ENCODE measurements around the gene RPL22.
"Not testable (repeated sequence)": the region's sequence is repeated elsewhere in the genome, so short reads cannot be mapped to it uniquely, and the experiment has no call there.

The RPL22 gene

DNA sequence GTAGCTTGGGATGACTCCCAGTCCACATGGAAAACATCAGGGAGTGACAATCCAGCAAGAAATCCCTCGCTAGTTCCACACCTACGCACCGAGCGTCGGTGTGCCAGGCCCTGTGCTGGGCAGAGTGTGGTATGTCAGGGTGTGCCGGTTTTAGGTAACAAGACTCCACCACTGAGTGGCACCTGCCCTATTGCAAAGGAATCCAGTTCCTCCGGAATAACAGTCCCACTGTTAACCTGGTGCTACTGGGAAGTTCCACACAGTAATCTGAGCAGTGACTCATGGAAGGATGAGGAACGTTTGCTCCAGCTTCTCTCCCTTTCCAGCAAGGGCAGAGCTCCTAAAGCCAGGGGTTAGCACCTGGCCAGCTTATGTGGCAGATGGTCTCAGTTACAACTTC lies 20.8 kb upstream of the RPL22 start:
- Mint-ChIP-seq H3K36me3 (ENCODE audit: insufficient read depth) (peaks cover 18% of the 10 kb centered on the region), H3K4me1 (no peaks in the 10 kb centered on the region), H3K27ac (ENCODE audit: low read depth) (no peak overlapping the region), H3K9me3 (no peaks in the 10 kb centered on the region), H3K27me3 (peaks cover 11% of the 10 kb centered on the region), H3K4me3 (no peak overlapping the region)
- no peak for DNase-seq (ENCODE audit: low spot score in 2 of 2)
- ATAC-seq (replicated peaks; ENCODE audit: extremely low read depth, poor library complexity, severe bottlenecking), result no peak

DNA sequence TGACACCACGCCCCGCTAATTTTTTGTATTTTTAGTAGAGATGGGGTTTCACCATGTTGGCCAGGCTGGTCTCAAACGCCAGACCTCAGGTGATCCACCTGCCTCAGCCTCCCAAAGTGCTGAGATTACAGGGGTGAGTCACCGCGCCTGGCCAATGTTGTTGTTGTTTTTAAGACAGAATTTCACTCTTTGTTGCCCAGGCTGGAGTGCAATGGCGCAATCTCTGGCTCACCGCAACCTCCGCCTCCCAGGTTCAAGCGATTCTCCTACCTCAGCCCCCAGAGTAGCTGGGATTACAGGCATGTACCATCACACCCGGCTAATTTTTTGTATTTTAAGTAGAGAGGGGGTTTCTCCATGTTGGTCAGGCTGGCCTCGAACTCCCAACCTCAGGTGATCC lies 20.2 kb upstream of the RPL22 start:
- not testable (repeated sequence) for DNase-seq (ENCODE audit: low spot score in 2 of 2); ATAC-seq (replicated peaks; ENCODE audit: extremely low read depth, poor library complexity, severe bottlenecking); H3K4me3 Mint-ChIP-seq; H3K9me3 Mint-ChIP-seq; H3K27ac Mint-ChIP-seq (ENCODE audit: low read depth); H3K4me1 Mint-ChIP-seq
- Mint-ChIP-seq H3K36me3 (ENCODE audit: insufficient read depth) (peaks cover 14% of the 10 kb centered on the region), H3K27me3 (peaks cover 11% of the 10 kb centered on the region)

GRCh38 chr1:6218375-6219164 lies 19.2 kb upstream of the RPL22 start:
- H3K4me1 Mint-ChIP-seq, result no peaks in the 10 kb centered on the region
- ATAC-seq (replicated peaks; ENCODE audit: extremely low read depth, poor library complexity, severe bottlenecking) (no peak), DNase-seq (ENCODE audit: low spot score in 2 of 2) (no peak)
- peaks cover 11% of the 10 kb centered on the region for H3K27me3 Mint-ChIP-seq
- H3K4me3 Mint-ChIP-seq, result no peak overlapping the region
- no peak overlapping the region for H3K27ac Mint-ChIP-seq (ENCODE audit: low read depth)
- H3K36me3 Mint-ChIP-seq (ENCODE audit: insufficient read depth), result peaks cover 9% of the 10 kb centered on the region
- no peaks in the 10 kb centered on the region for H3K9me3 Mint-ChIP-seq

DNA sequence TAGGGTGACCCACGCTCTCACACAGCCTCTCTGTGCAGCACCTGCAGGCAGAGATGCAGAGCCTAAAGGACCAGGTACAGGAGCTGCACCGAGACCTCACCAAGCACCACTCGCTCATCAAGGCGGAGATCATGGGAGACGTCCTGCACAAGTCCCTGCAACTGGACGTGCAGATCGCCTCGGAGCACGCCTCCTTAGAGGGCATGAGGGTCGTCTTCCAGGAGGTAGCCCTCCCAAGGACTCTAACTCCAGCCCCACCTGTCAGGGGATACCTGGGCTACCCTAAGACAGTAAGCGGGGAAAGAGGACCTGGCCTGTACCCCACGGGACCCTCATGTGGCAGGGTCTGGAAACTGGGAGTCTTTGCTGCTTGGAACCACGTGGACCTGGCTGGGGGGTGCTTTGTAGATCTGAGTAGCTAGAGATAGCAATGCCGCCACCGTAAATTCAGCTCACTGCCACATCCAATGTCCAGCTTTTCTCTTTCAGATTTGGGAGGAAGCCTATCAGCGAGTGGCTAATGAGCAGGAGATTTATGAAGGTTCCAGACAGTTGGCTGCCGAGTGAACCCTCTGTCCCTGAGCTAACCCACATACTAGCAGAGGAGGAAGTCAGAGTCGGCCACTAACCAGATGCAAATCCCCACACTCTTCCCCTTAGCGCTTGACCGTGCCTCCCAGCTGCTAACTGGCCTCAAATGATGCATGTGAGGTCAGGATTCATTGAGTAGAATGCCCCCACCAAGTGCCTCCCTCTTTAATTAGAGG lies 13.0 kb upstream of the RPL22 start:
- Mint-ChIP-seq H3K4me3 (no peak overlapping the region), H3K36me3 (ENCODE audit: insufficient read depth) (no peaks in the 10 kb centered on the region), H3K27ac (ENCODE audit: low read depth) (no peak overlapping the region), H3K4me1 (no peaks in the 10 kb centered on the region), H3K9me3 (no peaks in the 10 kb centered on the region), H3K27me3 (peaks cover 14% of the 10 kb centered on the region)
- ATAC-seq (replicated peaks; ENCODE audit: extremely low read depth, poor library complexity, severe bottlenecking) (no peak), DNase-seq (ENCODE audit: low spot score in 2 of 2) (no peak)

DNA sequence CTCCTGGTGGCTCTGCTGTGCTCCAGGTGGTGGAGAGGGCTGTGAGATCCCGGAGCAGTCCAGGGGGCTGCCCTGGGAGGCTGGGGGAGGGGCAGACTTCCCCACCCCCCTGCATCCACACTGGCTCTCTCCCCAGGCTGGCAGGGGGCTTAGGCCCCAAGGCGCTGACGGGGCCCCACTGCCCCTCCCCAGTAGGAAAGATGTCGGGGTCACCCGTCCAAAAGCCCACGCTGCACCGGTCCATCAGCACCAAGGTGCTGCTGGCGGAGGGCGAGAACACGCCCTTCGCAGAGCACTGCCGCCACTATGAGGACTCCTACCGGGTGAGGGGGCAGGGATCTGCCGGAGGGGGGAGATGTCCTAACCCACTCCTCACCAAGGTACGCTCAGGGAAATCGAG lies 12.3 kb upstream of the RPL22 start:
- ATAC-seq (replicated peaks; ENCODE audit: extremely low read depth, poor library complexity, severe bottlenecking) (no peak), DNase-seq (ENCODE audit: low spot score in 2 of 2) (no peak)
- H3K27ac Mint-ChIP-seq (ENCODE audit: low read depth), result no peak overlapping the region
- no peak overlapping the region for H3K4me3 Mint-ChIP-seq
- H3K9me3 Mint-ChIP-seq, result no peaks in the 10 kb centered on the region
- H3K4me1 Mint-ChIP-seq, result peaks cover 3% of the 10 kb centered on the region
- peaks cover 15% of the 10 kb centered on the region for H3K27me3 Mint-ChIP-seq
- H3K36me3 Mint-ChIP-seq (ENCODE audit: insufficient read depth), result no peaks in the 10 kb centered on the region

DNA sequence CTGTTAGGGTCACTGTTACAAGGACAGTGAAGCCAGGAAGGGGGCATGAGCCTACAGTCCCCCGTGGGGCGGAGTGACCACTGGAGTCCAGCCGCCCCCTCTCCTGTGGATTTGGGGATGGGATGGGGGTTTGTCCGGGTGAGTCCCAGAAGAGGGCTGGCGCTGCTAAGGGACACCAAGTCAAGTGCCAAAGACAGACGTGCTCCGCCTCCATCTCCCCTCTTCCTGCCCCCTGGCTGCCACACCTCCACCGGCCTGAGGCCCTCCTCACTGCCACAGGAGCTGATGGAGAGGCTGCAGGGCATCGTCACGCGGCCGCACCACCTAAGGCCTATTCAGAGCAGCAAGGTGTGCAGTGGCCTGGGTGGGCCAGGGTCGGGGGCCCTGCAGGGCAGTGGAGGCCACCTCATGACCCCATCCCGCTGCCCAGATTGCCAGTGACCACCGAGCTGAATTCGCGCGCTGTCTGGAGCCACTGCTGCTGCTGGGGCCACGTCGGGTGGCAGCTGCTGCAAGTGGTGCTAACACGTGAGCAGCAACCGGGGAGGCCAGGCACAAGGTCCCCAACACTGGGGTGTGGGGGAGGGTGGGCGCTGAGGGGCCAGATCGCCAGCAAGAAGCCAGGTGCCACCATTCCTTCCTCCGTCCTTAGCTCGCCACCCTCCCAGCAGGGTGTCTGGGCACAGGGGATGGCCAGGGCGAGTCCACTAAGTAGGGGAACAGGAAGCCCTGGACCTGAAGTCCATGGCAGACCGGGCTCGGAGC lies 11.4 kb upstream of the RPL22 start:
- Mint-ChIP-seq H3K4me3 (no peak overlapping the region), H3K27me3 (peaks cover 18% of the 10 kb centered on the region), H3K4me1 (peaks cover 5% of the 10 kb centered on the region), H3K9me3 (no peaks in the 10 kb centered on the region), H3K27ac (ENCODE audit: low read depth) (no peak overlapping the region), H3K36me3 (ENCODE audit: insufficient read depth) (peaks cover 3% of the 10 kb centered on the region)
- ATAC-seq (replicated peaks; ENCODE audit: extremely low read depth, poor library complexity, severe bottlenecking), result no peak
- no peak for DNase-seq (ENCODE audit: low spot score in 2 of 2)

GRCh38 chr1:6209661-6210580 lies 10.5 kb upstream of the RPL22 start:
- no peaks in the 10 kb centered on the region for H3K9me3 Mint-ChIP-seq
- H3K4me3 Mint-ChIP-seq, result peak overlapping the region; percentile 13
- H3K27ac Mint-ChIP-seq (ENCODE audit: low read depth), result no peak overlapping the region
- H3K4me1 Mint-ChIP-seq, result peaks cover 5% of the 10 kb centered on the region
- ATAC-seq (replicated peaks; ENCODE audit: extremely low read depth, poor library complexity, severe bottlenecking), result no peak
- peaks cover 3% of the 10 kb centered on the region for H3K36me3 Mint-ChIP-seq (ENCODE audit: insufficient read depth)
- H3K27me3 Mint-ChIP-seq, result peaks cover 18% of the 10 kb centered on the region
- DNase-seq (ENCODE audit: low spot score in 2 of 2), result no peak

DNA sequence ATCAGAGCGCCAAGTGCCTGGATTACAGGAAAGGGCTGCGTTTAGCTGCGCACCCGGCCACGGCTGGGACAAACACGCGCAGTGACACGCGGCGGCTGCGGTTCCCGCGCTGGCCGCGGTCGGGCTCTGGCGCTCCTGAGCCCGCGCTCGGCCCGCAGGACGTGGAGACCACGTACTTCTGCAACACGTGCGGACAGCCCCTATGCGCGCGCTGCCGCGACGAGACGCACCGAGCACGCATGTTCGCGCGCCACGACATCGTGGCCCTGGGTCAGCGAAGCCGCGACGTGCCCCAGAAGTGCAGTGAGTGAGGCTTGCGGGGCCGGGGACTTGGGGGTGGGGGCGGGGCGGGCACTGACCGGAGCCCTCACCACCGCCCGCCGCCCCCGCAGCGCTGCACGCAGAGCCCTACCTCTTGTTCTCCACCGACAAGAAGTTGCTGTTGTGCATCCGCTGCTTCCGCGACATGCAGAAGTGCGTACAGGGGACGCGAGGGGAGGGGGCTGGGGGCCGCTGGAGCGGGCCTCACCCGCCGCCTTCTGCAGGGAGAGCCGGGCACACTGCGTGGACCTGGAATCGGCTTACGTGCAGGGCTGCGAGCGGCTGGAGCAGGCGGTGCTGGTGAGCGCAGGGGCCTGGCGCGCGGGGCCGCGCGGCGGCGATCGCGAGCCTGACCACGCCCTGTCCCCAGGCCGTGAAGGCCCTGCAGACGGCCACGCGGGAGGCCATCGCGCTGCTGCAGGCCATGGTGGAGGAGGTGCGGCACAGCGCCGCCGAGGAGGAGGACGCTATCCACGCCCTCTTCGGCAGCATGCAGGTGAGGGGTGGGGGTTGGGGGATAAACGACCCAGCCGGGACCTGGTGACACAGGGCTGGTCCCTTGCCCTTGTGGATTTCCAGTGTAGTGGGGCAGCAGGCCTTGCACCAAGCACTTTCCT lies 9.6 kb upstream of the RPL22 start:
- peaks cover 5% of the 10 kb centered on the region for H3K4me1 Mint-ChIP-seq
- peaks cover 3% of the 10 kb centered on the region for H3K36me3 Mint-ChIP-seq (ENCODE audit: insufficient read depth)
- DNase-seq (ENCODE audit: low spot score in 2 of 2), result no peak
- no peaks in the 10 kb centered on the region for H3K9me3 Mint-ChIP-seq
- ATAC-seq (replicated peaks; ENCODE audit: extremely low read depth, poor library complexity, severe bottlenecking), result peak; percentile 31
- no peak overlapping the region for H3K27ac Mint-ChIP-seq (ENCODE audit: low read depth)
- H3K4me3 Mint-ChIP-seq, result peak overlapping the region; percentile 36
- H3K27me3 Mint-ChIP-seq, result peaks cover 18% of the 10 kb centered on the region

GRCh38 chr1:6207921-6208320 lies 8.5 kb upstream of the RPL22 start:
- Mint-ChIP-seq H3K27me3 (peaks cover 18% of the 10 kb centered on the region), H3K27ac (ENCODE audit: low read depth) (no peak overlapping the region), H3K4me3 (no peak overlapping the region), H3K9me3 (no peaks in the 10 kb centered on the region), H3K36me3 (ENCODE audit: insufficient read depth) (peaks cover 3% of the 10 kb centered on the region), H3K4me1 (peaks cover 5% of the 10 kb centered on the region)
- no peak for ATAC-seq (replicated peaks; ENCODE audit: extremely low read depth, poor library complexity, severe bottlenecking)
- no peak for DNase-seq (ENCODE audit: low spot score in 2 of 2)

GRCh38 chr1:6207075-6207885 lies 7.9 kb upstream of the RPL22 start:
- DNase-seq (ENCODE audit: low spot score in 2 of 2), result no peak
- H3K27me3 Mint-ChIP-seq, result peaks cover 18% of the 10 kb centered on the region
- H3K9me3 Mint-ChIP-seq, result no peaks in the 10 kb centered on the region
- peaks cover 3% of the 10 kb centered on the region for H3K36me3 Mint-ChIP-seq (ENCODE audit: insufficient read depth)
- no peak overlapping the region for H3K27ac Mint-ChIP-seq (ENCODE audit: low read depth)
- H3K4me1 Mint-ChIP-seq, result peaks cover 5% of the 10 kb centered on the region
- peak overlapping the region; percentile 63 for H3K4me3 Mint-ChIP-seq
- ATAC-seq (replicated peaks; ENCODE audit: extremely low read depth, poor library complexity, severe bottlenecking), result no peak

GRCh38 chr1:6206520-6206855 lies 7.1 kb upstream of the RPL22 start:
- H3K36me3 Mint-ChIP-seq (ENCODE audit: insufficient read depth), result peaks cover 3% of the 10 kb centered on the region
- H3K4me3 Mint-ChIP-seq, result peak overlapping the region; percentile 63
- ATAC-seq (replicated peaks; ENCODE audit: extremely low read depth, poor library complexity, severe bottlenecking) (no peak), DNase-seq (ENCODE audit: low spot score in 2 of 2) (no peak)
- H3K4me1 Mint-ChIP-seq, result peaks cover 5% of the 10 kb centered on the region
- no peaks in the 10 kb centered on the region for H3K9me3 Mint-ChIP-seq
- no peak overlapping the region for H3K27ac Mint-ChIP-seq (ENCODE audit: low read depth)
- peaks cover 18% of the 10 kb centered on the region for H3K27me3 Mint-ChIP-seq

All from central memory CD8-positive, alpha-beta T cell (primary cell).